ENCODE measurements around the gene CAPZB. TPM values are rescaled to one million over a fixed set of nuclear protein-coding genes. Genes with fewer than 3 reads are reported as not detected.
A peak's percentile ranks its signal among the peaks of the same experiment; 100 is the strongest.

CAPZB gene
- total and polyA plus RNA-seq, 7 donors, result 128 to 454 (median 214) TPM

GRCh38 chr1:19430121-19431068 is 54.9 kb downstream of the CAPZB start:
- Histone ChIP-seq H3K9me3 (no peaks in the 10 kb centered on the region), H3K27ac (peak overlapping the region; percentile 85 to 98 (median 91)), H3K36me3 (no peaks in the 10 kb centered on the region), H3K4me3 (no peak overlapping the region), H3K4me1 (peaks cover 0 to 99% (median 96%) of the 10 kb centered on the region in 4 donors), H3K27me3 (no peaks in the 10 kb centered on the region)
- WGBS, 2 donors, result 33 to 55% methylated on average over 16 of the region's 16 CpGs
- peak; percentile 70 for DNase-seq
- intact Hi-C loops (cut with DNase I), result no loop called here
- TF ChIP-seq POLR2AphosphoS5 (IDR thresholded peaks at IDR 0.05) (peak in 3 of 4 donors; percentile 31 to 80 (median 48)), EP300 (IDR thresholded peaks at IDR 0.05) (peak in 1 of 4 donors; percentile 21), POLR2A (IDR thresholded peaks at IDR 0.05) (no peak)

- H3K4me3 ChIP-seq, result no peak overlapping the region
- DNase-seq, result peak; percentile 66
- H3K27me3 ChIP-seq, result no peaks in the 10 kb centered on the region
- no peak for TF ChIP-seq CTCF (IDR thresholded peaks at IDR 0.05)
- TF ChIP-seq EP300 (IDR thresholded peaks at IDR 0.05), result peak in 1 of 4 donors; percentile 19
- no peak for TF ChIP-seq POLR2A (IDR thresholded peaks at IDR 0.05)
- TF ChIP-seq POLR2AphosphoS5 (IDR thresholded peaks at IDR 0.05), result peak in 3 of 4 donors; percentile 9 to 36 (median 9)
- peaks cover 0 to 99% (median 96%) of the 10 kb centered on the region in 4 donors for H3K4me1 ChIP-seq
- H3K36me3 ChIP-seq, result no peaks in the 10 kb centered on the region
- H3K9me3 ChIP-seq, result no peaks in the 10 kb centered on the region
- peak overlapping the region; percentile 85 to 98 (median 91) for H3K27ac ChIP-seq
- 73% methylated on average over 4 of the region's 4 CpGs for WGBS, 2 donors
- intact Hi-C loops (cut with DNase I), result loop anchor here (5.0 kb wide), 1 partner anchor 173 kb away; no protein-coding TSS in a partner anchor
Observed at GRCh38 chr1:19429611-19430010, 55.7 kb downstream of the CAPZB start.

- no peak for TF ChIP-seq CTCF (IDR thresholded peaks at IDR 0.05)
- TF ChIP-seq EP300 (IDR thresholded peaks at IDR 0.05), result peak; percentile 48 to 92 (median 85)
- TF ChIP-seq POLR2A (IDR thresholded peaks at IDR 0.05), result no peak
- TF ChIP-seq POLR2AphosphoS5 (IDR thresholded peaks at IDR 0.05), result peak in 3 of 4 donors; percentile 47 to 79 (median 74)
- Histone ChIP-seq H3K4me1 (peaks cover 0 to 99% (median 96%) of the 10 kb centered on the region in 4 donors), H3K4me3 (no peak overlapping the region)
Observed at GRCh38 chr1:19427087-19427781, 58.1 kb downstream of the CAPZB start.

GRCh38 chr1:19426294-19427086 is 58.8 kb downstream of the CAPZB start:
- no peaks in the 10 kb centered on the region for H3K27me3 ChIP-seq
- no peaks in the 10 kb centered on the region for H3K9me3 ChIP-seq
- H3K36me3 ChIP-seq, result no peaks in the 10 kb centered on the region
- peak; percentile 67 for DNase-seq
- 74 to 79% methylated on average over 13 of the region's 13 CpGs for WGBS, 2 donors
- H3K27ac ChIP-seq, result peak overlapping the region; percentile 85 to 98 (median 91)
- H3K4me3 ChIP-seq, result no peak overlapping the region
- TF ChIP-seq POLR2A (IDR thresholded peaks at IDR 0.05), result no peak
- peak in 1 of 4 donors; percentile 21 for TF ChIP-seq EP300 (IDR thresholded peaks at IDR 0.05)
- TF ChIP-seq CTCF (IDR thresholded peaks at IDR 0.05), result no peak
- no peak for TF ChIP-seq POLR2AphosphoS5 (IDR thresholded peaks at IDR 0.05)
- peaks cover 0 to 100% (median 99%) of the 10 kb centered on the region in 4 donors for H3K4me1 ChIP-seq
- intact Hi-C loops (cut with DNase I), result loop anchor here (5.0 kb wide), 1 partner anchor 176 kb away; no protein-coding TSS in a partner anchor

More at GRCh38 chr1:19427087-19427781, 58.1 kb downstream of the CAPZB start:
- peak; percentile 82 for DNase-seq
- Histone ChIP-seq H3K9me3 (no peaks in the 10 kb centered on the region), H3K27ac (peak overlapping the region; percentile 85 to 98 (median 91)), H3K36me3 (no peaks in the 10 kb centered on the region), H3K27me3 (no peaks in the 10 kb centered on the region)
- 72 to 75% methylated on average over 14 of the region's 14 CpGs for WGBS, 2 donors
- intact Hi-C loops (cut with DNase I), result loop anchor here (5.0 kb wide), 1 partner anchor 175 kb away; no protein-coding TSS in a partner anchor

All from sigmoid colon (tissue), 7 donors.